M059J (cell line): Measurements from ENCODE around the gene SH2D3C. TPM values are rescaled to one million over a fixed set of nuclear protein-coding genes. Genes with fewer than 3 reads are reported as not detected.

Source experiments
- DNase-seq: peaks from one replicate; pipeline ENCODE4 v3.0.0-alpha.2; 2012; ENCODE audit warnings: low read depth
- total RNA-seq: library from RNA; depleted of rRNA; stranded (reverse); fragments of >200 nt; shearing (Covaris generic); gene quantifications from 2 replicates; pipeline ENCODE4 v1.2.3, GENCODE V29; 2014

Gene SH2D3C
- total RNA-seq, 1 experiment from 2014 or later = not detected

GRCh38 chr9:127809002-127809539, 30.6 kb upstream of the SH2D3C start:
- DNase-seq = no peak

- DNase-seq = no peak
Observed at GRCh38 chr9:127808347-127809001, 30.0 kb upstream of the SH2D3C start.

DNA sequence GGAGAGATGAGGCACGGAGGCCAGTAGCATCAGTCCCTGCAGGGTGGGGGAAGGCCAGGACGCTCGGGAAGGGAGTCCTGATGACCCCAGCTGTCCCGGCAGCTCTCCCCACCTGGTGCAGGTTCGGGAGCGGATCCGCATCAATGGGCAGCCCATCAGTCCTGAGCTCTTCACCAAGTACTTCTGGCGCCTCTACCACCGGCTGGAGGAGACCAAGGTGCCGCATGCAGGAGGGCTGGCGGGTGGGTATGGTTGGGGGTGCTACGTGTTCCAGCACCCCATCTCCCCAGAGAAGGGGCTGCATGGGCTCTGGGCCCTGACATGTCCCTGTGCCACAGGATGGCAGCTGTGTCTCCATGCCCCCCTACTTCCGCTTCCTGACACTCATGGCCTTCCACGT, 28.4 kb upstream of the SH2D3C start:
- no peak for DNase-seq

DNA sequence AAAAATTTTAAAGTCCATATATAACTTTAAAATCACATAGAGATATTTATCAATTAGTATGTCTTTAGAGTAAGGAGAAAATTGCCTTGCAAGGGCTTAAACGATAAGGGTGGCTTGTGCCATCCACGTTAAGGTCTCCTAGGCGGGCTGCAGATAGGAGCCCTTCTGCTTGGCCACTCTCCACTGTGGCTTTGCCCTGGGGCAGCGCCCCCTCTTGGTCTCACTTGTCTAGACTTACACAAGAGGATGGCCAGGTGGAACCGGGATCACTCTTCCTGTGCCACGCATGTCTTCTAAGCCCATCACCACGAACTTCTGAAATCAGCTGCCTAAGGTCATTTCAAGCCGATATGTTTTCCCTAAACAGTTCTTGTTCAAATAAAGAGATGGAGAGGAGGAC, 27.2 kb upstream of the SH2D3C start:
- no peak for DNase-seq

DNA sequence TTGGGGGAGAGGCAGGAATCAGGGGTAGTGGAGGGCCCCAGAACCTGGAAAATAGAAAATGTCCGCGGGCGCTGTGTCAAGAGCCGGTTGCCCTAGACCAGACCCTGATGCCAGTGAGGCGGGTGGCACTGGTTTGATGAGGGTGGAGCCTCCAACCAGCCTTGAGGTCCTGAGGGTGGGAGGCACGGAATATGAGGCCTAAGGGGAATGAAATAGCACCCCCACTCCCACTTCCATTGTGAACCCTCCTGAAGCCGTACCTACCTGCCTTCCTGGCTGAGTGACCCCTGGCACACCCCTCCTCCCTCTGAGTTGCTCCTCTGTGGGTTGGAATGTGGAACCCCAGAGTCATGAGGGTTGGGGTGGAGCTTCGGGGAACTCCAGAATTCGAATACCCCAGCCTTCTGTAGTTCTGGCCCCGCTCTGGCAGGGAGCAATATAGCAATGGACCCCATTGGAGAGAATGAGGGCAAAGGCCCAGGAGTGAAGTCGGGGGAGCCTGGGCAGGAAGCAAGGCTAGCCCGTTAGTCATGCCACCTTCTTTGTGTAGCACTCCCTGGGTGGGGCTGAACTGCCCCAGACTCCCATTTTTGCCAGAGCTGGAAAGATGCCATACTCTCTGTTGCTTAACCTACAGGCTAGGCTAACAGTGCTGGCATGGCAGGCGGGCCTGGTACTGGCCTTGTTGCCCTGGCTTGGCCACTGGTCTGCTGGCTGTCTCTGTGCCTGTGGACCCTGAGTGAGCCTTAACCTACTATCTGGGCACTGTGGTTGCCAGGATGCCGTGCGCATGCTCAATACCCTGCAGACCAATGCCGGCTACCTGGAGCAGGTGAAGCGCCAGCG, 25.3 kb upstream of the SH2D3C start:
- DNase-seq = peak; percentile 82

DNA sequence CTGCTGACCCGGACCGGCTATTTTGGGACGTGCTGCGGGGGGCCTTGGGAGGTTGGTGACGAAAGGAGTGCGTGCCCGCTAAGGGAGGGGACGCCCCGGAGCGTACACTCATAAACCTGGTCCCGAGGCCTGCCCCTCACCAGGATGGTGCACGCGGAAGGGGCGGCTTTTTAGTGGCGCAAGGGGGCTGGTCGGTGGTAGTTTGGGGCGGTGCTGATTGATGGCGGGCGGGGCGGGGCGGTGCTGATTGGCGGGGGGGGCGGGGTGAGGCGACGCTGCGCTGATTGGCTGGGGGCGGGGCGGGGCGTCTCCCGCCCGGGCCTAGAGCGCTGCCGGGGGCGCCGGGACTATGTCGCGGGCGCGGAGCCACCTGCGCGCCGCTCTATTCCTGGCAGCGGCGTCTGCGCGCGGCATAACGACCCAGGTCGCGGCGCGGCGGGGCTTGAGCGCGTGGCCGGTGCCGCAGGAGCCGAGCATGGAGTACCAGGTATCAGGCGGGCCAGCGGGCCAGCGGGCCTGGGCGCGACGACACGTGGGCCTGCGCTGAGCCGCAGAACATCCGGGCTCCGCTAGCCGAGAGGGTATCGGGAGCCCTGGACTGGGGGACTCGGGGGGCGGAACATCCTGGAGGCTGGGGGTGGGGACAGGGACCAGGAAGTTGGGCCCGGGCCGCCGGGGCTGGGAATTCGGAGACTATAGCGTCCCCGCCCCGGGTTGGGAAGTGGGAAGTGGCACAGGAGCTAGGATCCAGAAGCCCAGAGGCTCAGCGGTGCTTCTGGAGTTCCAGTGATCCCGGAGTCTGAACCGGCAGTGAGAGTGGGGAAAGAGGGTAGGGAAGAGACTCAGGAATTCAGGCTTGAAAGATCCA, 24.3 kb upstream of the SH2D3C start, which contains the start of gene FPGS:
Gene FPGS, plus strand, starts transcription at position 307 of the 868 bp plus-strand sequence. Its CDS starts 43 bp downstream, at position 350.
- DNase-seq = peak; percentile 89

- no peak for DNase-seq
Observed at GRCh38 chr9:127801955-127802575, 23.6 kb upstream of the SH2D3C start.

DNA sequence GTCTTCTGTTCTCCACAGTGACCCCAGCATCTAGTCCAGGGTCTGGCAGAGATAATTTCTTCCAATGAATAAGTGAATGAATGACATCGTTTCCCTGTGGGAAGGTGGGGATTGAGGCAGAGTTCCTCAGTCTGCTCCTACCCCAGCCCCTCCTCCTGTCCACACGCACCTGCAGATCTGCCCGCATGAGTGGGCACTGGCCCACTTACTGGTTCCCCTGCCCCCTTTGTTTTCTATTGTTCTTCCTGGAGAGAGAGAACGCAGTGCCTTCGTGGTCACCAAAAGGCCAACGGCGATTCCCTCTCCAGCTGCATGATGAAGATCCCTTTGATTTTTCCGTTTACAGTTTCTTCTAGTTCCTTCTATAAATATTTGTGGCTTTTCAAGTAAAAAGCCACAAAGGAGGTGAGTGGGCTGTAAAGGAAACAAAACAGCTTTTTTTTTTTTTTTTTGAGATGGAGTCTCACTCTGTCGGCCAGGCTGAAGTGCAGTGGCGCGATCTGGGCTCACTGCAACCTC, 18.4 kb upstream of the SH2D3C start:
- DNase-seq = peak; percentile 90

GRCh38 chr9:127796225-127796813, 17.9 kb upstream of the SH2D3C start:
- peak; percentile 93 for DNase-seq

- no peak for DNase-seq
Observed at GRCh38 chr9:127794001-127794791, 15.7 kb upstream of the SH2D3C start.

DNA sequence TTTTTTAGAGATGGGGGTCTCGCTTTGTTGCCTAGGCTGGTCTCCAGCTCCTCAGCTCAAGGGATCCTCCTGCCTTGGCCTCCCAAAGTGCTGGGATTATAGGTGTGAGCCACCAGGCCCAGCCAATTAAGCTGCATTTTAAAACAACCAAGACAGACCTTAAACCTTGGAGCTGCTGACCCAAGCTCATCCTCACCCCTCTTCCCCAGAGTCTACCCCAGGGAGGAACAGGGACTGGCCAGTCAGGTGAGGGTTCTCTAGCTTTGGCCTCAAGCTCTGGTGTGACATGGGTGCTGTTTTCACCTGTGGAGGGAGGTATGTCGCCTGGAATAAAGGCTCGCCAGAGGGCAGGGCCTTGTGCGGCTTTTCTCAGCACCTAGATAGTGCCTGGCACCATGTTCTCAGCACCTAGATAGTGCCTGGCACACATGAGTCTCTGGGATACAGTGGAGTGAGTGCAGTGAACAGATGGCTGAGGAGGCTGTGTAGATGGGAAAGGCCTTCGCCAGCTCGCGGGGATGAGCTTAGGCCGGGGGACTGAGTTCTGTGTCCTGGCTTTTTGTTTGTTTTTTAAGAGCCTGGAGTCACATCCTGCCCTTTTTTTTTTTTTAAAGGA, 14.7 kb upstream of the SH2D3C start:
- peak; percentile 58 for DNase-seq

DNA sequence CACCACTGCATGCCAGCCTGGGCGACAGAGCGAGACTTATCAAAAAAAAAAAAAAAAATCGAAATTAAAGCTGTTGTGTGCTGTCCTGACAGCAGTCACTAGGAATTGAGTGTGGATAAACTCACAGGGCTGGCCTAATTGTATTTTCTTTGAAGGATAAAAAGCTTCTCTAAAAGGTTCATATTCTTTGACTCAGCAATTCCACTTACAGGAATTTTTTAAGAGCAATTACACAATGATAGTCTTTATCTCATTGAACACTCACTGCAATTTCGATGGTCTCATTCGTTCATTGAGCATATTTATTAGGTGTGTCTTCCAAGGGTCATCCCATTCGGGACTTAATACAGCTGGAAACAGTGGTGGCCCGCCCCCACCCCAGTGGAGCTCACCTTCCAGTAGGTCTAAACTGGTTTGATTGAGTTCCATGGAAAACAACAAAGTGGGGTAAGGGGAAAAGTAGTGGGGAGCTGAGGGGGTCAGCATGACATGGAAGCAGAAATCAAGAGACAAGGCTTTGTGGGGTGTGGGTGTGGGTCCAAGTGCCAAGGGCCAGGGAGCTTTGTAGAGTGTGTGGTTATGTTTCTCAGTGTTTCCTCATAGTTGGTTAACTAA, 14.1 kb upstream of the SH2D3C start:
- DNase-seq = no peak

GRCh38 chr9:127791085-127791484, 12.6 kb upstream of the SH2D3C start:
- no peak for DNase-seq

DNA sequence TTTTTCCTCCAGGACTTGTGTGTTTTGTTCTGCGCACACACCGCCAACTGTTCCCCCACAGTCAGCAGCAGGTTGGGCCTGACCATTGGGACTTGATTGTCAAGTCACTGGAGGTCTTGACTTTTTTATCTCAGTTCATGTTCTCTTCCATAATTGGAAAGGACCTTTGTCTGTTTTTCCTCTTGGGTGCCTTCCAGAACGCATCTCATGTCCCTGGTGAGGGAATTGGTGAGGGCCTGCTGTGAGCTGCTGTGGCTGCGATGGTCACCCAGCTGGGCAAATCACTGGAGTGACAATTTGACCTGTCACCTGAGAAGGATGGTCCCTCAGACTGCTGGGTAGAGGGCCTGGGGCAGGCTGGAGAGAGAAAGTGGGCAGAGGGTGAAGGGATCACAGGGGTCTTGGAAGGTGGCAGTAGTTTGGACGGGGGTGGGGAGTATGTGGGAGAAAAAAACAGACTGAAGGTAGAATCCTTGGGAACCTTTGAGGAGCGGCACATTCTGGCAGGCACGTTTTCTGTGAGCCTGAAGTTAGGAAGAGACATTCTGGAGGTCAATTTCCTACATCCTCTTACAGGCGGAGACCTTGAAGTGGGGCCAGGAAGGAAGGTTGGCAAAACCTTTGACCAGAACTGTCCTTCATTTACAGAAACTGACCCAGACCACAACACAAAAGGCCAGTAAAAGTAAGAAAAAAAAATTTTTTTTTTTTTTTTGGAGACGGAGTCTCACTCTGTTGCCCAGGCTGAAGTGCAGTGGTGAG, 11.8 kb upstream of the SH2D3C start:
- no peak for DNase-seq

GRCh38 chr9:127789179-127789578, 10.7 kb upstream of the SH2D3C start:
- no peak for DNase-seq

DNA sequence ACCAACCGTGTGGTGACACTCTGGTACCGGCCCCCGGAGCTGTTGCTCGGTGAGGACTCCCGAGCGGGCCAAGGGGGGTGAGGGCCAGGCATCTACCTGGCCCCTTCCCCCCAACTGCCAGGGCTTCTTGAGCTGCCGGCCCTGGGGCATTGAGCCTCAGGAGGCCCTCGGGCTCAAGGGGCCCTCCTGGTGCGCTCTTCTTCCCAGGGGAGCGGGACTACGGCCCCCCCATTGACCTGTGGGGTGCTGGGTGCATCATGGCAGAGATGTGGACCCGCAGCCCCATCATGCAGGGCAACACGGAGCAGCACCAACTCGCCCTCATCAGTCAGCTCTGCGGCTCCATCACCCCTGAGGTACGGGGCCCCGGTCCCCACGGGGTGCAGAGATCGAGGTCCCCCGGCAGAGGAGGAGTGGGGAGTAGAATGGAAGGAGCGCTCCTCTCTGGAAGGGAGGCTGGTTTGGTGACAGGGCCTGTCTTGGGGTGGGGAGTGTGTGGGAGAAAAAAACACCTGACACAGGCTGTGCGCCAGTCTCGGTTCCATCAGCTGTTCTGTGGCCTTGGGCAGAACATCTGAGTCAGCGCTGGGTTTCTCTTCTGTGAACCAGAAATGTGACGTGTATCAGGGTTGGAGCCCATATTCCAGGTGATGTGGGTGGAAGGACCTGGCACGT, 10.0 kb upstream of the SH2D3C start:
- no peak for DNase-seq

- peak; percentile 36 for DNase-seq
Observed at GRCh38 chr9:127786773-127787104, 8.3 kb upstream of the SH2D3C start.
